ENCODE data around the gene CD99L2. TPM values are rescaled to one million over a fixed set of nuclear protein-coding genes. Genes with fewer than 3 reads are reported as not detected.

The CD99L2 gene
- total and polyA plus RNA-seq, 2 of the 8 experiments (the other 6 are each of a cell fraction or from before 2014, with no cell fraction given), result 8.0 to 8.5 TPM

GRCh38 chrX:150944233-150944632, 45.8 kb upstream of the CD99L2 start:
- H2BK5ac ChIP-seq (ENCODE audit: low read depth, low read length), result no peak overlapping the region
- H3K18ac ChIP-seq (ENCODE audit: extremely low read depth, low read length), result no peak overlapping the region
- H3K36me3 ChIP-seq (ENCODE audit: control insufficient read depth in 2 of 4, insufficient read depth in 4 of 4, low read length in 3 of 4), result no peaks in the 10 kb centered on the region
- no peak overlapping the region for H3K4me3 ChIP-seq (ENCODE audit: extremely low read depth in 1 of 4, insufficient read depth in 2 of 4, low read depth in 3 of 4, low read length in 4 of 4)
- no peak overlapping the region for H2BK120ac ChIP-seq (replicated peaks; ENCODE audit: low read depth, low read length)
- H3K27me3 ChIP-seq (replicated peaks in 1 of 4; ENCODE audit: control insufficient read depth in 3 of 4, extremely low read depth in 1 of 4, insufficient read depth in 3 of 4, low read length in 3 of 4), result no peaks in the 10 kb centered on the region
- FAIRE-seq, result no peak
- no peaks in the 10 kb centered on the region for H4K20me1 ChIP-seq (replicated peaks in 1 of 2; ENCODE audit: control insufficient read depth in 1 of 2, insufficient read depth in 2 of 2, low read length in 2 of 2)
- DNase-seq (ENCODE audit: low read depth in 1 of 2, low spot score in 2 of 2), result no peak
- 67% methylated on average over 2 of the region's 3 CpGs; no CpG with 5 or more reads in 1 of the 2 experiments for WGBS, 2 experiments (ENCODE audit: extremely low coverage in 1 of 2, insufficient coverage in 1 of 2, insufficient read length in 1 of 2, insufficient replicate concordance in 2 of 2, low coverage in 1 of 2, low lambda C conversion rate in 2 of 2, missing lambda C conversion rate in 1 of 2)
- no peak overlapping the region for H3K4me2 ChIP-seq (ENCODE audit: insufficient read depth in 1 of 2, low read depth in 2 of 2, low read length in 2 of 2)
- H2BK12ac ChIP-seq (ENCODE audit: low read depth, low read length), result no peak overlapping the region
- H3K9me3 ChIP-seq (ENCODE audit: insufficient read depth in 2 of 2, low read depth in 1 of 2, low read length in 1 of 2), result no peaks in the 10 kb centered on the region
- H3K4ac ChIP-seq (replicated peaks; ENCODE audit: insufficient read length, low read depth, low read length), result no peak overlapping the region
- POLR2A ChIA-PET (ENCODE audit: partially characterized antibody), result interaction anchor here (1.4 to 2.2 kb wide), 3 partner anchors 10 to 42 kb away, joined by 3 to 7 read pairs (median 6); no protein-coding TSS in a partner anchor
- no peaks in the 10 kb centered on the region for H3K79me2 ChIP-seq (ENCODE audit: control insufficient read depth in 1 of 2, insufficient read depth in 2 of 2, low read length in 2 of 2)
- no peaks in the 10 kb centered on the region for H3K23me2 ChIP-seq (ENCODE audit: low read depth, low read length)
- CTCF ChIA-PET (ENCODE audit: partially characterized antibody), result no interaction called here
- H3K14ac ChIP-seq (ENCODE audit: insufficient read length), result no peak overlapping the region
- no peak overlapping the region for H3K23ac ChIP-seq (ENCODE audit: insufficient read length)
- H3K27ac ChIP-seq (ENCODE audit: low read depth, low read length), result no peak overlapping the region
- no peak overlapping the region; the same call in 1 of the 2 replicates for H4K8ac ChIP-seq (ENCODE audit: extremely low read depth, insufficient read depth, low read length)
- no peak overlapping the region for H2AFZ ChIP-seq (ENCODE audit: low read length)
- H2BK15ac ChIP-seq (ENCODE audit: low read length), result no peak overlapping the region
- no peak overlapping the region for H2BK20ac ChIP-seq (ENCODE audit: low read length)
- peaks cover 0 to 5% (median 0%) of the 10 kb centered on the region in 4 experiments; a peak in 2 of 7 replicates for H3K4me1 ChIP-seq (replicated peaks in 1 of 4; ENCODE audit: control insufficient read depth in 3 of 4, insufficient read depth in 4 of 4, low read length in 3 of 4)
- H2AK5ac ChIP-seq (ENCODE audit: low read depth, low read length), result no peak overlapping the region
- H3K56ac ChIP-seq (replicated peaks; ENCODE audit: insufficient read length, low read depth, low read length), result no peak overlapping the region
- H3K79me1 ChIP-seq (ENCODE audit: low read depth, low read length), result no peaks in the 10 kb centered on the region
- H3K9ac ChIP-seq (replicated peaks in 1 of 4; ENCODE audit: extremely low read depth in 1 of 4, low read depth in 3 of 4, low read length in 3 of 4), result no peak overlapping the region; a peak in 1 of 7 replicates
- no peak overlapping the region for H4K5ac ChIP-seq (ENCODE audit: insufficient read length, low read depth, low read length)
- TF ChIP-seq SRF (IDR thresholded peaks at IDR 0.05; ENCODE audit: low read depth, low read length) (no peak), SP4 (IDR thresholded peaks at IDR 0.05; ENCODE audit: low read length) (no peak), RBBP5 (IDR thresholded peaks at IDR 0.05; ENCODE audit: borderline replicate concordance, low read depth, low read length) (no peak), KDM5A (IDR thresholded peaks at IDR 0.05; ENCODE audit: low read length) (no peak)
- TF ChIP-seq, protein P1, sequence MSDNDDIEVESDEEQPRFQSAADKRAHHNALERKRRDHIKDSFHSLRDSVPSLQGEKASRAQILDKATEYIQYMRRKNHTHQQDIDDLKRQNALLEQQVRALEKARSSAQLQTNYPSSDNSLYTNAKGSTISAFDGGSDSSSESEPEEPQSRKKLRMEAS (IDR thresholded peaks at IDR 0.05), result no peak
- no peak overlapping the region for H4K91ac ChIP-seq (replicated peaks; ENCODE audit: insufficient read length, low read length)
